HuH-7 (cell line): ENCODE measurements around the gene IFI30.

Source experiments
- DNase-seq: peaks from one replicate; pipeline ENCODE4 v3.0.0; 2011; ENCODE audit warnings: low spot score

The IFI30 gene

DNA sequence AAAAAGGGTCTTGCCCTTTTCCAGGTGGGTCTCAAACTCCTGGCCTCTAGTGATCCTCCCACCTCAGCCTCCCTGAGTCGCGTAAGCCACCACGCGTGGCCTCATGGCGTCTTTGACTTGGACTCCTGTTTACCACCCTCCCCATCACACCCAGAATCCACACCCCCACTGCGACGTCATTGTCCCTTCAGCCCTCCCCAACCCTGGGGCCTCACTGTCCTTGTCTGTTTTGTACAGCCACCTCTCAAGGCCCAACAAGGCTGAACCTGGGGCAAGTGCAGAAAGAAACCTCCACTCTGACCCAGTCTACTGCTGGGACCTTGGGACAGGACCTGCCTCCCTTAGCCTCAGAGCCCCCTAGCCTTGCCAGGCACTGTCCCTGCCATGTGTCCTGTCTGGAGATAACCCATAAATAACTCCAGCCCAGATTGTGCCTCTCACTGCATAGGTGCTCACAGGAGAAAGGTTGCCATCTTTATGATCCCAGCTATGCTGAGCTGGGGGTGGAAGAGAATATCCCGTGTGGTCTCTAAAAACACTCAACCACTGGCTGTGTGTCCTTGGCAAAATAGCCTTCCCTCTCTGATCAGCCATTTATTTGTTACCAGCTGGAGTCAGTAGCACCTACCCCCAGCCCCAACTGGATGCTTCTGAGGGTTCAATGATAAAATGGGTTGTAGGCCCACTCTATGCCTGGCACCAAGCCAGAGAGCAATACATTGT, 1.8 kb upstream of the IFI30 start:
- no peak for DNase-seq

DNA sequence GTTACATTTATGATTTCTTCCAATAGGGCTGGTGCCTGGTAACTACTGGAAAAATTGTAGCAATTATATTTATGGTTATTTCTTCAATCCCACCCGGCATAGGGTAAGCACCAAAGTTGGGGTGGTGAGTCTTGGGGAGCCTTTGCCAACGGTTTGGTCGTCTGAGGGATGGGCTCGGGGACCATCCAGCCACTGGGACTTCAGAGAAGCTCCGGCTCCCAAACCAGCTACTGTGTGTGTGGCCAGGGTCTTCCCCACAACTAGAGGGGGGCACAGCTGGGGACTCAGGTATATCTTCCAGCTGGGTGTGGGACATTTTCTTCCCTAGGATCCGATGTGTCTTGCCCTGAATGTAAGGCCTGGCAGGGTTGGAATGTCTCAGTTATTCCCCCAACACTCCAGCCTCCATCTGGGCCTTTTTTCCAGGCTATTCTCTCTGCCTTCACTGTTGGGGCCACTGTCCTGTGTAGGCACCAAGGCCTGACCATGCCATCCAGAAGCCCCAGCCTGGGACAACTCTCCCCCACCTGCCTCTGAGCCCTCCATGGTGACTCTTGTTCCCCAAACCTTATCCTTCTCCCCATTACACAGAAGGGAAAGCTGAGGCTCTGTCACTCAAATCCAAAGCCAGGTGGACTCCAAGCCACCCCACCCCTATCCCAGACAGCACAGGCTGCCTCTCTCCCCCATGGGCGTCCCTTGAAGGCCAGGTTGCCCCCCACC, 1.1 kb upstream of the IFI30 start:
- no peak for DNase-seq

DNA sequence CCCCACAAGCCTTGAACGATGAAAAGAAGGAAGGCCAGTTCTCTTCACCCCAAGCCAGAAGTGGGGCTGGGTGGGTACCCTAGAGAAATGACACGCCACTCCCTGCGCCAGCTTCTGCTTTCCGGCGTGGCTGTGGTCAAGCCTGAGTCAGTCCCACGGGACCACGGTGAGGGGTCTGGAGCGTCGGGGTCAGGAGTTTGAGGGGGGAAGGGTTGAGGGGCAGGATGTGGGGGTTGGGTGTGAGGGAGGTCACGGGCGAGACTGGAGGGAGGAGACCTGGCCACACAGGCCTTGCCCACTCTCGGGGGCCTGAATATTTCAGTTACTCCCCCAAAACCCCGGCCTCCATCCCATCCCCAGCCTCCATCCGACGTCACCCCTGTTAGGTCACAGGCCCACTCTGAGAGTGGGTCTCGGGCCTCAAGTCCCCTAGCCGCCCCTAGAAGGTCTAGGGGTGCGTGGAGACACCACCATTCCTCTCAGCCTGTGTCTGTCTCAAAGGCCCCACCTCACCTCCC, 500 bp upstream of the IFI30 start:
- DNase-seq = no peak

DNA sequence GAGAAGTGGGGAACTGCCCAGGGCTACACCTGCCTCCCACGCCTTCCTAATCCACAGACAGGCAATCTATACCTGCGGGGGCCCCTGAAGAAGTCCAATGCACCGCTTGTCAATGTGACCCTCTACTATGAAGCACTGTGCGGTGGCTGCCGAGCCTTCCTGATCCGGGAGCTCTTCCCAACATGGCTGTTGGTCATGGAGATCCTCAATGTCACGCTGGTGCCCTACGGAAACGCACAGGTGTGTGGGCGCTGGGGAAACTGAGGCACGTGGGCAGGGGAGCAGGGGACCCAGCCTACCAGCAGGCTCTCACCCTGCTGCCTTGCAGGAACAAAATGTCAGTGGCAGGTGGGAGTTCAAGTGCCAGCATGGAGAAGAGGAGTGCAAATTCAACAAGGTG, 1.4 kb downstream of the IFI30 start:
- no peak for DNase-seq

DNA sequence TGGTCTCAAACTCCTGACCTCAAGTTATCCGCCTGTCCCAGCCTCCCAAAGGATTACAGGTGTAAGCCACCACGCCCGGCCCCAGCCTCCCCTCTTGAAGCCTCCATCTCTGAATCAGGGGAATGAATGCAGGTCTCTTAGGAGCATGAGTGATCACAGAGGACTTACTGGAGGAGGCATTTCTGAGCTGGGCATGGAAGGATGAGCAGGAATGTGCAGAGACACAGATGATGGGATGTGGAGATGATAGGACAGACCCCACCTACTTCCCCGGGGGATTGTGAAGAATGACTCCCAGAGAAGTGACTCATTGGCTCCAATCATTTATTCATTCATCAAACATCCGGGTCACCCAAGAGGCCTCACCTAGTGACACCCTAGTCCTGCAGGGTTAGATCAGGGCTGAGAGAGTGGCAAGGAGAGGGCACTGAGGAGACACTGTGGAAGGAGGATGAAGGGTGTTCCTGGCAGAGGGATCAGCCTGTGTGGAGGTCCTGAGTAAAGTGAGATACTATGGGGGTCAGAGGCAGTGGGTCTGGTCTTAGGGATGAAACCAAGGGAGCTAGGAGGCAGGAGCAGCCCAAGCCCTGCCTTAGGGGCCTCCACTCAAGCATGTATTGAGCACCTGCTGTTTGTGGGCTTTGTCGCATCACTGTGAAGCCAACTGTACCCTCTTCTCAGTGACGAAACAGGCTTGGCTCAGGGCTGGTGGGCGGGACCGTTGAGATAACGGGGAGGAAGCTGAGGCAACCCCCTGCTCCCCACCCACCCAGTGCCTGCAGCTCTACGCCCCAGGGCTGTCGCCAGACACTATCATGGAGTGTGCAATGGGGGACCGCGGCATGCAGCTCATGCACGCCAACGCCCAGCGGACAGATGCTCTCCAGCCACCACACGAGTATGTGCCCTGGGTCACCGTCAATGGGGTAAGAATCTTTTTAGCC, 3.0 kb downstream of the IFI30 start:
- no peak for DNase-seq

DNA sequence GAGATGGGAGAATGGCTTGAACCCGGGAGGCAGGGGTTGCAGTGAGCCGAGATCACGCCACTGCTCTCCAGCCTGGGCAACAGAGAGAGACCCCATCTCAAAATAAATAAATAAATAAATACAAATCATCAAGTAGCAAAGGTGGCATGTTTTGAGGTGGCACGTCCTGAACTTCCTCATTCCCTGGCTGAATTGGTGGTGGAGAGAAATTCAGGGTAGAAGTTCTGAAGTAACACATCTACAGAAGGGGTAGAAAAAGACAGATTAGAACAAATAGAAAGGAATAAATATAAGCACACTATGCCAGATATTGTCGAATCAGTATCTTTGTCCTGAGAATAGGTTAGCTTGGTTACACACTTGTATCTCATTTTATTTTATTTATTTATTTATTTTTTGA, 6.3 kb downstream of the IFI30 start:
- no peak for DNase-seq

DNA sequence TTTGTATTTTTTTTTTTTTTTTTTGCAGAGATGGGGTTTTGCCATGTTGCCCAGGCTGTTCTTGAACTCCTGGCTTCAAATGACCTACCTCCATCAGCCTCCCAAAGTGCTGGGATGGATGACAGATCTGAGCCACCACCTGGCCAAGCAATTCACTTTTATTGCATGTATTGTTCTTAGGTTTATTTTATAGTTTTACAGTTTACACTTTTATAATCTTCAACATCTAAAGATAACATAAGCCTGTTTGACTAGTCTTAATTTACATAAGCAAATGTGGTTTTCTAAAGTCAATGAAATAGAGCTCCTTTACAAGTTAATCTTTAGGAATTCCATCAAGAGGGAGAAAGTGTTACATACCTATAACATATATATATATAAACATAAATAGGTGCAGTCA, 9.9 kb downstream of the IFI30 start:
- no peak for DNase-seq

DNA sequence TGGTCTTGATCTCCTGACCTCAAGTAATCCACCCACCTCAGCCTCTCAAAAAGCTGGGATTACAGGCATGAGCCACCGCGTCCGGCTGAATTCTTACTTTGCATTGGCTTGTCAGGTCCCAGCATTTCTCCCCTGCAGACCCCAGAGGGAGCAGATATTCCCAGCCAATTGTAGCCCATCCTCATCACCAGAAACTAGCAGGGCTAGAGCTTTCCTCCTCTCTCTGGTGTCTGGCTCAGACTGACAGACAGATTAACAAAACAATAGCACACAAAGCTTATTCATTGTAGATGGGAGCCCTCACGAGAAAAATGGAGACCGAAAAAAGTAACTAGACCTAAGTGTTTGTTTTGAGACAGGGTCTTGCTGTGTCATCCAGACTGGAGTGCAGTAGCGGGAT, 11.9 kb downstream of the IFI30 start:
- no peak for DNase-seq

DNA sequence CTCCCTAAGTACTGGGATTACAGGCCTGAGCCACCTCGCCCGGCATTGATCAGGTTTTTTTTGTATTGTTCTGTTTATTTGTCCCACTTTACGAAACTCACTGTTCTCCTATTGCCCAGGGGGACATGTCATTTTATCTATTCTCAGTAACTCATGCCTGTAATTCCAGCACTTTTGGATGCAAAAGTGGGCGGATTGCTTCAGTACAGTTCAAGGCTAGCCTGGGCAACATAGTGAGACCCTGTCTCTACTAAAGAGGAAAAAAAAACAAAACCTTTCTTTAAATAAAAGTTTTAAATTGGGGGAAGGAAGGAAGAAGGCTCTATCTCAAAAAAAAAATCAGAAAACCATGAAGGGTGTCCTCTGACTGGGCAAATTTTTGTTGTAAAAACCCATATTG, 16.7 kb downstream of the IFI30 start:
- DNase-seq = no peak

DNA sequence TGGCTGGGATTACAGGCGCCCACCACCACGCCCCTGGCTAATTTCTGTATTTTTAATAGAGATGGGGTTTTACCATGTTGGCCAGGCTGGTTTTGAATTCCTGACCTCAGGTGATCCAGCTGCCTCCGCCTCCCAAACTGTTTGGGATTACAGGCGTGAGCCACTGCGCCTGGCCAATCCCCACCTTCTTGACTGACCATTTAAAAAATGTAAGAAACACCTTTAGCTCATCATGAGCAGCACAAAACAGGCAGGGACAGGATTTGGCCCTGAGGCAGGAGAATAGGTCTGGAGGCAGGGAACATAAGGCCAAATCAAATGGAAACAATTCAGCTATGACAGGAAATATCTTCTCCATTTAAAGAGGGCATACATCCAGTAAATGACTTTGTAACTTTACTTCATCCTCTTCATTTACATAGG, 18.0 kb downstream of the IFI30 start:
- no peak for DNase-seq

DNA sequence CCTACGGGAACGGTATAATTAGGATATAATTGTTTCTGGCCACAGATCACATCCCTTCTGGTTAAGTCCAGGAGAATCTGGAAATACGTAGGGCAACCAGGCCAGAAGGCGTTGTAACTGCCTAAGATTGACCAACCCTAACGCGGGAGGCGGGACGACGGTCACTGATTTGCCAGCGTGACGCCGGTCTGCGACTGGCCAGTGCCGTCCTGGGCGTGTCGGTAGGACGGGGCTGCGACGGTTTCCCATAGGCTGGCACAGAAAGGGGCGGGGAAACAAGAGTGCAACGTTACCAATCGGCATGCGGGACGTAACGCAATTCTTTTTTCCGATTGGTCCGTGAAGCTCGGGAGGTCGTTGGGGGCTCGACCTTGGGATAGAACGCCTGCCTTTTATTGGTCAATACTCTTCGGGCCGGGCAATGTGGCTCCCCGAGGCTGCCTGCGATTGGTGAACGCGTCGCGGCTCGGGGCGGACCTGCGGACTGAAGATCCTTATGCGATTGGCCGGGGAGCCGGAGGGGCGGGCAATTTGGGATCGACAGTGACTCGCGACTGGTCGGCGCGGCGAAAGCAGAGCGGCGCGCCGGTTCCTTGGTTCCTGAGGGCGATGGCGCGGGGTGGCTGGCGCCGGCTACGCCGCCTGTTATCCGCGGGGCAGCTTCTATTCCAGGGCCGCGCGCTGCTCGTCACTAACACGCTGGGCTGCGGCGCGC, 19.2 kb downstream of the IFI30 start, which contains the start of gene MPV17L2:
Gene MPV17L2 (plus strand): TSS at position 546 of the 715 bp plus-strand sequence. CDS start 64 bp downstream, at position 610.
- peak; percentile 93 for DNase-seq

DNA sequence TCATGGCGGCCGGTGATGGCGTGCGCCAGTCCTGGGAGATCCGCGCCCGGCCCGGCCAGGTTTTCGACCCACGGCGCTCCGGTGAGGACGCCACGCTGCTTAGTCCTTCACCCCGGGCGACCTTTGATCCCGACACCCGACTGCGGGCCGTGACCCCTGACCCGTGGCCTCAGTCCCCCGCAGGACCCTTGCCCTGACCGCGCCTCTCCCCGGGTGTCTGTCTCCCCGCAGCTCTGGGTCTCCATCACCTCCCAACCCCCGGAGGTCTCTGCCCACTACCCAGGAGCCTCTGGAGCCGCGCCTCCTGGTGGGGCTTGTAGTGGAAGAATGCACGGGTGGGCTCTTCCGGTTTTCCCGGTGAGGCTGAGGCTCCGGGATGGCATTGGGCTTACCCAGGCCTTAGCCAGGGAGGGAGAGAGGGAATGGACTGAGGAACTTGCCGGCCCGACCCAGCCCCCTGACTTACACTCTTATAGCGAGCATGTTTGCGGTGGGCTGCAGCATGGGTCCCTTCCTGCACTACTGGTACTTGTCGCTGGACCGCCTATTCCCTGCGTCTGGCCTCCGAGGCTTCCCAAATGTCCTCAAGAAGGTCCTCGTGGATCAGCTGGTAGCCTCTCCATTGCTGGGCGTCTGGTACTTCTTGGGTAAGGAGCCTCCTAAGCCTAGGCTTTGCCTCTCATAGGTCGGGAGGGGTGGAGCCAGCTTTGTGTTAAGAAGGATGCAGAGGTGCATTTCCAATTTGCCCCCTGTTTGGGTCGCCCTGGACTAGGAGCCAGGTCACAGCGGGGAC, 20.0 kb downstream of the IFI30 start:
- no peak for DNase-seq

DNA sequence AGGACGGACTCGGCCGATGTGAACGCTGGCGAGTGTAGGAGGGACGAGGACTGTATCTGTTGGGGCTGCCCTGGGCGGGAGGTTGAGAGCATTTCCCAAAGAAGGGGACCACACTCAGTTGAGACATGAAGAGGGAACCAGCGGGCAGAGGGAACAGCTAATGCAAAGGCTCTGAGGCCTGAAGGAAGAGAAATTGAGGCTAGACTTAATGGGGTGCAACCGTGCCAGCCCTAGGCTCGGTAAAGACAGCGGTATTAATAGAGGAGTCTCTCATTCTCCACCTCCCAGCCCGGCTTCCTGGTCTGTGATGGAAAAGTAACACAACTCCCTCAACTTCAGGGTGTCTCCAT, 20.5 kb downstream of the IFI30 start:
- DNase-seq = no peak

DNA sequence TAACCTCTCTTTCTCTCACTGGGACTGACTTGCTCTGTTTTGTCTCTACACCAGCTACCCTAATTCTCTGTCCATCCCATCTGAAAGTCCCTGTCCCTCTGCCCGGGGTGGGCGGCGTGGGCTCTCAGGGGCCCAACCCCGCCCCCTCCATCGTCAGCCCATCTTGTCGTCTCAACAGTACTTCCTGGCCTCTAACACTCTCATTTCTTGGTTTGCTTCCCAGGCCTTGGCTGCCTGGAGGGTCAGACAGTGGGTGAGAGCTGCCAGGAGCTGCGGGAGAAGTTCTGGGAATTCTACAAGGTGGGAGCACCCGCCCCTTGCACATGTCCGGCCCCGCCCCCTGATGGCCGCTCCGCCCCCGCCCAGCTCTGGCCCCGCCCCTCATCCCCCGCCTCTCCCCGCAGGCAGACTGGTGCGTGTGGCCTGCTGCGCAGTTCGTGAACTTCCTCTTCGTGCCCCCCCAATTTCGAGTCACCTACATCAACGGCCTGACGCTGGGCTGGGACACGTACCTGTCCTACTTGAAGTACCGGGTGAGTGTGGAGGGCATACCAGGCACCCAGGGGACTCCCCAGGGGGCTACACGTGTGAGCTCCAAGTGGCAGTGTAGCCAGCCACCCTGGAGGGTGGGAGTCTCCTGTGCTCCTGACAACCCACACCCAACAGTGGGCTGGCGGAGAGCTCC, 21.1 kb downstream of the IFI30 start:
- DNase-seq = no peak

DNA sequence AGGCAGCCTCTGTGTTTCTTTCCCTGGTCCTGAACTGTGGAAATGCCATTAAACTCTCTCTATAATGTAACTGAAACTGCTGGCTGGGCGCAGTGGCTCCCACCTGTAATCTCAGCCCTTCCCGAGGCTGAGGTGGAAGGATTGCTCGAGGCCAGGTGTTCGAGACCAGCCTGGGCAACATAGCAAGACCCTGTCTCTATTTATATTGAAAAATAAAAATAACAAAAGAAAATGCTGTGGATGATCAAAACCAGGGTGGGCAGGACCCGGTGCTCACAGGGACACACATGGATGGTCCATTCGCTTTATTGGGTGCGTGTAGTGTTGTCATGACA, 22.9 kb downstream of the IFI30 start:
- no peak for DNase-seq

DNA sequence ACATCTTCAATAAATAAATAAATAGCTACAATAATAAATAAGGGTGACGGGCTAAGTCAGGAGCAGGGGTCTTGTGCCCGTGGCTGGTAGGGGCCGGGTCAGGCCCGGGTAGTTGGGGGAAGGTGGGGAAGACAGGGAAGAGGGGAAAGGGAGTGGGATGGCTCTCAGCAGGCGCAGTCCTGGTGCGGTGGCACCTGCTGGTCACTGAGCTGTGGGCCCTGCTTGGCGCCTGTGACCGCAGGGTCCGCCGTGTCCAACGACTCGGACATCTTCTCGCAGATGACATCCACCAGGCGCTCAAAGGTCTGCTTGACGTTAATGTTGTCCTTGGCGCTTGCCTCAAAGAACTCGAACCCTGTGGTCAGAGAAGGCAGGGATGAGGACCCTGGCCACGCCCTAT, 23.7 kb downstream of the IFI30 start:
- DNase-seq = no peak

DNA sequence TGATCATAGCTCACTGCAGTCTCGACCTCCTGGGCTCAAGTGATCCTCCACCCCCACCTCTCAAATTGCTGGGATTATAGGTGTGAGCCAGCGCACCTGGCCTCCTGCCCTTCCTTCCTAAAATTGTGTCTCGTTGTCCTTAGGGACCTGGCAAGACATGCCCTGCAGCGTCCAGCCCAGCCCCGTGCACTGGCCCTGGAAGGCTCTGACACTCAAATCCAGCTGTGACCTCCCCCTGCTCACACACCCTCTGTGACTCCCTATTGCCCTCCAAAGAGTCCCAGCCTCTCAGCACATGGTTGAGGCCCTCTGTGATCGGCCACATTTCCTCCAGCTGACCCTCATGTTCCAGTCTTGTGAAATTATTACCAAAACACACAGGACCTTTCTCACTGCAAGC, 24.3 kb downstream of the IFI30 start:
- DNase-seq = no peak

DNA sequence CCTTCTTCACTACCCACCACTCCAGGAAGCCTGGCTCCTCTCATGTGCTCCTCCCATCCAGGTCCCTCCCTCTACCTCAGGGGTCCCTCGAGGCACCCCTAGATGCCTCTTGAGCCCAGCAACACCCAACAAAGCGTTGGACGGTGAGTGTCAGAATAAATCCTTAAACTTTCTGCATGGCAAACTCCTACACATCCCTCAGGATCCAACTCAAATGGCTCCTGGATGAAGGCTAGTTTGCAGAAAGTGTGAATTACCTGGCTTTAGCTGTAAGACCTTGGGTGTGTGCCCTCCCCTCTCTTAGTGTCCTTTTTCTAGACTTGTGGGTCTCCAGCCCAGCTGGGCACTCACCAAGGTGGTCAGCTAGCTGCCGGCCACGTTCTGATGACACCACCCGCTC, 24.8 kb downstream of the IFI30 start:
- DNase-seq = no peak

DNA sequence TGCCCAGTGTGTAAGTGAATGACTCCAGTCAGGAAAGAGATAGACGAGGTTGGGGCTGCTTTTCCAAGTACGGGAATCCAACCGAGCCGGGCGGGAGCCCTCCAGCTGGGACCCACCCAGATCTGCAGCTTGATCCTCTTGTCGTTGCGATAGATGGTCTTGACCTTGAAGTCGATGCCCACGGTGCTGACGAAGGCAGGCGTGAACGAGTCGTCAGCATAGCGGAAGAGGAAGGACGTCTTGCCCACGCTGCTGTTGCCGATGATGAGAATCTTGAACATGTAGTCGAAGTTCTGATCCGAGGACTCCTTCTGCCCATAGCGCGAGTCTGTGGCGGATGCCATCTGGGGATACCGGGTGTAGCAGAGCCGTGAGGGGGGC, 28.8 kb downstream of the IFI30 start:
- DNase-seq = no peak

DNA sequence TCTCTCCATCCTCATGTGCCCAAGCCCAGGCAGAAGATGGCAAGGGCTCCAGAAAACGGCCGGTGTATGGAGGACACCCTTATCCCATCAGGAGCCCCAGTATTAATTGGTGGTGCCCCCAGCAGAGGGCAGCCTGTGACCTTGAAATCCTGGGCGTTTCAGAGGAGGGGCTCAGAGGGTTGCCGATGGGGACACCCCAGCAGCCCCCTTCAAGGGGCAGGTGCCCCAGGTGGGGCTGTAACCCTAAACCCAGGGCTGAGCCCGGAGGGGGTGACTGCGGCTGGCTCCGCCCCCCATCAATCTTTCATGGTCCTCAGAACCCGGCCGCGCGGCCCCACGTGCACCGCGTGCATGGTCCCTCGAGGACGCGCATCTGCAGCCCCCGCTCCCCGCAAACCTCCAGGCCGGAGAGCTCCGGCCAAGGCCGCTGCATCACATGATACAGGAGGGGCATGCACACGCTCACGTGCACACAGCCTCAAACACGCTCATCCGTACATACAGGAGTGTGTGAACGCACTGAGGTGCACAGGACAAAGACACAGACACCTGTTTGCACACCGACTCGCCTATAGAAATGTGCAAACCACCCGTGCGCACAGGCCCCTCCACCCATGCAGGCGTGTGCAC, 29.3 kb downstream of the IFI30 start:
- no peak for DNase-seq
